Ascending aorta (tissue), 2 donors: ENCODE data around the gene ENTHD1. TPM values are rescaled to one million over a fixed set of nuclear protein-coding genes. Genes with fewer than 3 reads are reported as not detected.

Experiments
- DNase-seq, 2 donors: peaks; one replicate each; pipeline ENCODE4 v3.0.0-alpha.2; 2019; ENCODE audit warnings: low spot score in 2 of 2
- H3K27ac ChIP-seq, 2 donors: fragments of 200-600 bp; sonication (generic); one replicate each; pipeline ENCODE4 v1.5.1; 2016 to 2017; ENCODE audit warnings: mild to moderate bottlenecking in 1 of 2
- H3K27me3 ChIP-seq: fragments of 200-600 bp; sonication (generic); one replicate; pipeline ENCODE4 v1.5.1; 2017
- H3K36me3 ChIP-seq, 2 donors: fragments of 200-600 bp; sonication (generic); one replicate each; pipeline ENCODE4 v1.5.1; 2016
- H3K4me1 ChIP-seq, 2 donors: fragments of 200-600 bp; sonication (generic); one replicate each; pipeline ENCODE4 v1.5.1; 2016 to 2017; ENCODE audit warnings: mild to moderate bottlenecking in 1 of 2
- H3K4me3 ChIP-seq, 2 donors: fragments of 200-600 bp; sonication (generic); one replicate each; pipeline ENCODE4 v1.5.1; 2016 to 2017; ENCODE audit warnings: mild to moderate bottlenecking in 1 of 2
- H3K9me3 ChIP-seq, 2 donors: fragments of 200-600 bp; sonication (generic); one replicate each; pipeline ENCODE4 v1.5.1; 2016
- CTCF ChIP-seq, 3 experiments: fragments of 200-600 bp in 2 of 3; fragments of 450-650 bp in 1 of 3; sonication (generic) in 2 of 3; IDR thresholded peaks; one replicate each; pipeline ENCODE4 v1.5.1; 2016 to 2019; ENCODE audit warnings: antibody characterized with exemption in 3 of 3, mild to moderate bottlenecking in 1 of 3, moderate library complexity in 1 of 3
- intact Hi-C: fragments of 100-400 bp; cut with DNase I; formaldehyde crosslinking; loops from one replicate; pipeline ENCODE4 v1.15.1; 2023
- total RNA-seq: library from RNA; depleted of rRNA; stranded (reverse); fragments of >200 nt; gene quantifications from one replicate; pipeline ENCODE4 v1.1.0, GENCODE V29; 2016

The ENTHD1 gene
- total RNA-seq, 1 donor from 2014 or later: 0.21 TPM

- H3K9me3 ChIP-seq: no peaks in the 10 kb centered on the region
- no peaks in the 10 kb centered on the region for H3K27me3 ChIP-seq
- H3K27ac ChIP-seq: no peak overlapping the region
- no peak for TF ChIP-seq CTCF (IDR thresholded peaks at IDR 0.05)
- intact Hi-C loops: no loop called here
- DNase-seq: no peak
- no peaks in the 10 kb centered on the region for H3K36me3 ChIP-seq
- no peaks in the 10 kb centered on the region for H3K4me1 ChIP-seq
- no peak overlapping the region for H3K4me3 ChIP-seq
These were observed 22.9 kb upstream of the ENTHD1 start for GRCh38 chr22:39916496-39916895.

GRCh38 chr22:39915295-39915726 is 21.8 kb upstream of the ENTHD1 start:
- DNase-seq: no peak
- intact Hi-C loops: no loop called here
- Histone ChIP-seq H3K27ac (no peak overlapping the region), H3K27me3 (no peaks in the 10 kb centered on the region), H3K4me1 (no peaks in the 10 kb centered on the region), H3K9me3 (no peaks in the 10 kb centered on the region), H3K4me3 (no peak overlapping the region), H3K36me3 (no peaks in the 10 kb centered on the region)
- TF ChIP-seq CTCF (IDR thresholded peaks at IDR 0.05): no peak

- no peaks in the 10 kb centered on the region for H3K4me1 ChIP-seq
- TF ChIP-seq CTCF (IDR thresholded peaks at IDR 0.05): no peak
- no peak for DNase-seq
These were observed 21.0 kb upstream of the ENTHD1 start for GRCh38 chr22:39914584-39914983.

GRCh38 chr22:39913886-39914285 is 20.3 kb upstream of the ENTHD1 start:
- Histone ChIP-seq H3K27me3 (no peaks in the 10 kb centered on the region), H3K9me3 (no peaks in the 10 kb centered on the region), H3K4me1 (no peaks in the 10 kb centered on the region), H3K27ac (no peak overlapping the region), H3K4me3 (no peak overlapping the region), H3K36me3 (no peaks in the 10 kb centered on the region)
- no peak for TF ChIP-seq CTCF (IDR thresholded peaks at IDR 0.05)
- intact Hi-C loops: no loop called here
- DNase-seq: no peak

More at GRCh38 chr22:39914584-39914983, 21.0 kb upstream of the ENTHD1 start:
- Histone ChIP-seq H3K27ac (no peak overlapping the region), H3K9me3 (no peaks in the 10 kb centered on the region), H3K27me3 (no peaks in the 10 kb centered on the region), H3K36me3 (no peaks in the 10 kb centered on the region), H3K4me3 (no peak overlapping the region)
- intact Hi-C loops: no loop called here

GRCh38 chr22:39913321-39913720 is 19.8 kb upstream of the ENTHD1 start:
- intact Hi-C loops: no loop called here
- no peaks in the 10 kb centered on the region for H3K36me3 ChIP-seq
- no peak for DNase-seq
- no peak overlapping the region for H3K27ac ChIP-seq
- H3K4me1 ChIP-seq: no peaks in the 10 kb centered on the region
- no peak for TF ChIP-seq CTCF (IDR thresholded peaks at IDR 0.05)
- no peak overlapping the region for H3K4me3 ChIP-seq
- no peaks in the 10 kb centered on the region for H3K27me3 ChIP-seq
- no peaks in the 10 kb centered on the region for H3K9me3 ChIP-seq
